Measurements from ENCODE around the gene EFCC1. TPM values are rescaled to one million over a fixed set of nuclear protein-coding genes. Genes with fewer than 3 reads are reported as not detected.

Gene EFCC1
- total and polyA plus RNA-seq, 2 of the 8 experiments (the other 6 are each of a cell fraction or from before 2014, with no cell fraction given) = 0.14 to 0.37 TPM

GRCh38 chr3:129004639-129005295 is 3.7 kb downstream of the EFCC1 start (continued):
- TF ChIP-seq HDAC6 (IDR thresholded peaks at IDR 0.05; ENCODE audit: low read depth, low read length) = no peak
- no peak for TF ChIP-seq BACH1 (IDR thresholded peaks at IDR 0.05; ENCODE audit: low read length)
- TF ChIP-seq YY1 (IDR thresholded peaks at IDR 0.05; ENCODE audit: low read depth, low read length) = no peak
- TF ChIP-seq, protein P1, sequence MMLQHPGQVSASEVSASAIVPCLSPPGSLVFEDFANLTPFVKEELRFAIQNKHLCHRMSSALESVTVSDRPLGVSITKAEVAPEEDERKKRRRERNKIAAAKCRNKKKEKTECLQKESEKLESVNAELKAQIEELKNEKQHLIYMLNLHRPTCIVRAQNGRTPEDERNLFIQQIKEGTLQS (IDR thresholded peaks at IDR 0.05; ENCODE audit: insufficient read depth, low read depth, low read length) = no peak
